A549 treated with GW870086 at 1 μM for 4 hours (cell line): ENCODE measurements around the gene WFDC2. TPM values are rescaled to one million over a fixed set of nuclear protein-coding genes. Genes with fewer than 3 reads are reported as not detected.

Experiments used
- total RNA-seq: library from RNA; stranded (reverse); fragments of 200-300 nt; extraction: Qiagen RNA extraction; gene quantifications from 5 replicates; pipeline ENCODE4 v1.2.3, GENCODE V29; 2022; ENCODE audit warnings: low read depth

WFDC2 gene
- total RNA-seq: not detected in 5 replicates

GRCh38 chr20:45469336-45470261 lies at the start of gene WFDC2:
Gene WFDC2 (plus strand): TSS chr20:45469753. CDS start chr20:45469782, 29 bp downstream.

DNA sequence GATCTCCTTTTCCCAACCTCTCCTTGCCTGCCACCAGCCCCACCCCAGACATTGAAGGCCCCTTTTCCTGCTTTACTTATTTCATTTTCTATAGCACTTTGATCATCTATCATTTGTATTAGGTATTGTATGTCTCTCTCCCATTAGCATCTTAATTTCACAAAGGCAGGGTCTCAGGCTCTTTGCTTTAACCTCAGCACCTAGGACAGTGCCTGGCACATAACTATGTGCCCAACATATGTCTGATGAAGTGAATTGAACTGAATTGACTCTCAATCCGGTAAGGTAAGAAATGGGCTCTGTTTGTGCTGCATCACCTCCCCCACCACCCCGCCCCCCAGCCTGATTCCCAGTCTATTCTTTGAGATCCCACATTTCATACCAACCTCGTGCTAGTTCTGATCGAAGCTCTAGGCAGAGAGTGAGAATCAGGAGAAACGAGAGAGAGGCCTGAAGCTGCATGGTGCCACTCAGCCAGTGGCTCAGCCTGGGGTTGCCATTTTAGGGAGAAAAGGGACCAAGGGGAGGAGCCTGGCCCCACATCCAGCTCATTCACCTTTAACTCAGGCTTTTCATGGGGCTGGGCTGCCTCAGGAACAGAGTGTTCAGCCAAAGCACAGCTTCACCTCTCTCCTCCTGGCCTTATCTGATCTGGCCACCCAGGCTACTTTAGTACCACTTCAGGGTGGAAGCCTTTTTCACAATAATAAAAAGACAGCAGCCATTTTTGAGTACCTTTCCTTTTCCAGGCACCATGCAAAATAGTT lies 45.8 kb downstream of the WFDC2 start, which contains the start of gene SPINT3:
Gene SPINT3, minus strand, starts transcription at position 476 of the 767 bp plus-strand sequence. Its CDS starts 14 bp downstream, at position 462.

Other genes starting within 250 kb of the WFDC2 start
- gene SEMG2, start 248.4 kb upstream of the WFDC2 start, total RNA-seq: not detected in 5 replicates
- gene SLPI, start 215.2 kb upstream of the WFDC2 start, total RNA-seq: 10.3 to 12.4 TPM (median 11.8 TPM) in 5 replicates
- gene RBPJL, start 162.9 kb upstream of the WFDC2 start, total RNA-seq: not detected in 5 replicates
- gene MATN4, start 161.5 kb upstream of the WFDC2 start, total RNA-seq: 0.14 to 0.22 TPM (median 0.17 TPM) in 4 of 5 replicates, not detected in the other
- gene SDC4, start 121.3 kb upstream of the WFDC2 start, total RNA-seq: 128 to 148 TPM (median 143 TPM) in 5 replicates
- 28.2 to 34.9 TPM (median 30.6 TPM) in 5 replicates for gene SYS1, start 106.6 kb upstream of the WFDC2 start, total RNA-seq
- not detected in 5 replicates for gene TP53TG5, start 91.4 kb upstream of the WFDC2 start, total RNA-seq
- gene DBNDD2, start 61.5 kb upstream of the WFDC2 start, total RNA-seq: 25.1 to 32.4 TPM (median 27.5 TPM) in 5 replicates
- gene PIGT, start 53.6 kb upstream of the WFDC2 start, total RNA-seq: 88.3 to 102 TPM (median 98.9 TPM) in 5 replicates
- gene SPINT3, start 45.9 kb downstream of the WFDC2 start, total RNA-seq: not detected in 5 replicates
- gene WFDC6, start 69.7 kb downstream of the WFDC2 start, total RNA-seq: not detected in 5 replicates
- not detected in 5 replicates for gene EPPIN, start 77.6 kb downstream of the WFDC2 start, total RNA-seq
- not detected in 5 replicates for gene WFDC8, start 109.5 kb downstream of the WFDC2 start, total RNA-seq
- not detected in 5 replicates for gene WFDC10A, start 160.0 kb downstream of the WFDC2 start, total RNA-seq
- gene WFDC9, start 161.5 kb downstream of the WFDC2 start, total RNA-seq: not detected in 5 replicates
- not detected in 5 replicates for gene WFDC11, start 200.5 kb downstream of the WFDC2 start, total RNA-seq
- gene WFDC13, start 232.3 kb downstream of the WFDC2 start, total RNA-seq: not detected in 5 replicates
- gene WFDC10B, start 235.3 kb downstream of the WFDC2 start, total RNA-seq: not detected in 5 replicates